Gastroesophageal sphincter (tissue), 4 donors: ENCODE results near the gene MUC5B. TPM values are rescaled to one million over a fixed set of nuclear protein-coding genes. Genes with fewer than 3 reads are reported as not detected.
"Not testable (repeated sequence)": the region's sequence is repeated elsewhere in the genome, so short reads cannot be mapped to it uniquely, and the experiment has no call there.

Source experiments
- ATAC-seq: fragments of 150-250 bp; one replicate; pipeline ENCODE4 v1.9.1; 2016; ENCODE audit warnings: mild to moderate bottlenecking, moderate library complexity
- H3K27ac ChIP-seq, 4 donors: fragments of 200-600 bp; sonication (generic) in 3 of 4; 1 replicate in 3 of 4; 2 replicates in 1 of 4; pipeline ENCODE4 v1.5.1; 2016 to 2019
- H3K27me3 ChIP-seq: fragments of 200-600 bp; sonication (generic); one replicate; pipeline ENCODE4 v1.5.1; 2019
- H3K36me3 ChIP-seq, 2 donors: fragments of 200-600 bp; sonication (generic); one replicate each; pipeline ENCODE4 v1.5.1; 2019; ENCODE audit warnings: control low read depth in 1 of 2
- H3K4me1 ChIP-seq, 3 donors: fragments of 200-600 bp; sonication (generic); 1 replicate in 2 of 3; 2 replicates in 1 of 3; pipeline ENCODE4 v1.5.1; 2016 to 2019; ENCODE audit warnings: control low read depth in 2 of 3
- H3K4me3 ChIP-seq, 2 donors: fragments of 200-600 bp; sonication (generic); one replicate each; pipeline ENCODE4 v1.5.1; 2019; ENCODE audit warnings: mild to moderate bottlenecking in 1 of 2, moderate library complexity in 1 of 2
- H3K9me3 ChIP-seq, 3 donors: fragments of 200-600 bp; sonication (generic); one replicate each; pipeline ENCODE4 v1.5.1; 2017 to 2019; ENCODE audit warnings: control low read depth in 2 of 3
- EP300 ChIP-seq: sonication (generic); formaldehyde crosslinking; IDR thresholded peaks from one replicate; pipeline ENCODE4 v1.6.1; 2017; ENCODE audit warnings: antibody characterized with exemption, mild to moderate bottlenecking
- POLR2A ChIP-seq, 2 donors: fragments of 450-650 bp; IDR thresholded peaks; one replicate each; pipeline ENCODE4 v1.6.1; 2017; ENCODE audit warnings: antibody characterized with exemption in 2 of 2, mild to moderate bottlenecking in 2 of 2, moderate library complexity in 1 of 2
- POLR2AphosphoS5 ChIP-seq: sonication (generic); formaldehyde crosslinking; IDR thresholded peaks from one replicate; pipeline ENCODE4 v1.6.1; 2017; ENCODE audit warnings: antibody characterized with exemption
- WGBS, 2 donors: methylation state at CpG; one replicate each; pipeline ENCODE4 v1.1.5; 2018; ENCODE audit warnings: low coverage in 1 of 2; 5-methylcytosine and 5-hydroxymethylcytosine counted together
- total RNA-seq, 4 donors: library from RNA; depleted of rRNA; stranded (reverse); fragments of >200 nt; gene quantifications; one replicate each; pipeline ENCODE4 v1.1.0, GENCODE V29; 2016
- TF ChIP-seq, protein P1 (sequence below), 4 experiments: fragments of 200-600 bp in 2 of 4; fragments of 450-650 bp in 2 of 4; sonication (generic) in 1 of 4; IDR thresholded peaks; one replicate each; pipeline ENCODE4 v1.5.1; 2017 to 2019; ENCODE audit warnings: antibody characterized with exemption in 4 of 4, mild to moderate bottlenecking in 2 of 4, moderate library complexity in 2 of 4

The MUC5B gene
- total RNA-seq, 4 donors from 2014 or later: 0.13 to 199 (median 0.60) TPM

DNA sequence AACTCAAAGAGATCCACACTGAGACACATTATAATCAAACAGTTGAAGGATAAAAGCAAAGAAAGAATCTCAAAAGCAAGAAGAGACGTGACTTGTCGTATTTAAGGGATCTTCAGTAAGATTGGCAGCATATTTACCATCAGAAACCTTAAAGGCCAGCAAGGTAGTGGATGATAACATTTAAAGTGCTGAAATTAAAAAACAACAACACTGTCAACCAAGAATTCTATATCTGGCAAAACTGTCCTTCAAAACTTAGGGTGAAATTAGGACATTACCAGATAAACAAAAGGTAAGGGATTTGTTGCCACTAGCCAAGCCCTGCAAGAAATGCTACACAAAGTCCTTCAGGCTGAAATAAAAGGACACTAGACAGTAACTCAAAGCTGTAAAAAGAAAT, 11.0 kb upstream of the MUC5B start:
- TF ChIP-seq POLR2AphosphoS5: no peak
- TF ChIP-seq, protein P1, sequence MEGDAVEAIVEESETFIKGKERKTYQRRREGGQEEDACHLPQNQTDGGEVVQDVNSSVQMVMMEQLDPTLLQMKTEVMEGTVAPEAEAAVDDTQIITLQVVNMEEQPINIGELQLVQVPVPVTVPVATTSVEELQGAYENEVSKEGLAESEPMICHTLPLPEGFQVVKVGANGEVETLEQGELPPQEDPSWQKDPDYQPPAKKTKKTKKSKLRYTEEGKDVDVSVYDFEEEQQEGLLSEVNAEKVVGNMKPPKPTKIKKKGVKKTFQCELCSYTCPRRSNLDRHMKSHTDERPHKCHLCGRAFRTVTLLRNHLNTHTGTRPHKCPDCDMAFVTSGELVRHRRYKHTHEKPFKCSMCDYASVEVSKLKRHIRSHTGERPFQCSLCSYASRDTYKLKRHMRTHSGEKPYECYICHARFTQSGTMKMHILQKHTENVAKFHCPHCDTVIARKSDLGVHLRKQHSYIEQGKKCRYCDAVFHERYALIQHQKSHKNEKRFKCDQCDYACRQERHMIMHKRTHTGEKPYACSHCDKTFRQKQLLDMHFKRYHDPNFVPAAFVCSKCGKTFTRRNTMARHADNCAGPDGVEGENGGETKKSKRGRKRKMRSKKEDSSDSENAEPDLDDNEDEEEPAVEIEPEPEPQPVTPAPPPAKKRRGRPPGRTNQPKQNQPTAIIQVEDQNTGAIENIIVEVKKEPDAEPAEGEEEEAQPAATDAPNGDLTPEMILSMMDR (IDR thresholded peaks at IDR 0.05): no peak
- TF ChIP-seq POLR2A (IDR thresholded peaks at IDR 0.05): no peak
- TF ChIP-seq EP300: no peak
- H3K9me3 ChIP-seq: peaks cover 0 to 44% (median 0%) of the 10 kb centered on the region in 3 donors
- no peak overlapping the region for H3K4me3 ChIP-seq
- no peak overlapping the region for H3K27ac ChIP-seq
- 62 to 77% methylated on average over 2 of the region's 2 CpGs for WGBS, 2 donors
- H3K4me1 ChIP-seq: no peaks in the 10 kb centered on the region
- H3K36me3 ChIP-seq: no peaks in the 10 kb centered on the region
- H3K27me3 ChIP-seq: no peaks in the 10 kb centered on the region
- no peak for ATAC-seq

DNA sequence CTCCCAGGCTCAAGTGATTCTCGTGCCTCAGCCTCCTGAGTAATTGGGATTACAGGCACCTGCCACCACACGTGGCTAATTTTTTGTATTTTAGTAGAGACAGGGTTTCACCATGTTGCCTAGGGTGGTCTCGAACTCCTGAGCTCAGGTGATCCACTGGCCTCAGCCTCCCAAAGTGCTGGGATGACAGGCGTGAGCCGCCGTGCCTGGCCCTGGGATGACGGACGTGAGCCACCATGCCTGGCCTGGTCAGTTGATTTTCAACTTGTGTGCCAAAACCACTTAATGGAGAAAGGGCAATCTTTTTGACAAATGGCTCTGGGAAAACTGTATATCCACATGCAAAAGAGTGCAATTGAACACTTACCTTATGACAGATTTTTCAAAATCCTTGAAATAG, 7.0 kb upstream of the MUC5B start:
- WGBS, 2 donors: 60 to 100% methylated on average over 1 to 2 of the region's 8 CpGs
- H3K4me1 ChIP-seq, H3K27ac ChIP-seq, ATAC-seq, H3K36me3 ChIP-seq, H3K4me3 ChIP-seq: not testable (repeated sequence)
- Histone ChIP-seq H3K27me3 (peaks cover 28% of the 10 kb centered on the region), H3K9me3 (peaks cover 0 to 32% (median 0%) of the 10 kb centered on the region in 3 donors)

DNA sequence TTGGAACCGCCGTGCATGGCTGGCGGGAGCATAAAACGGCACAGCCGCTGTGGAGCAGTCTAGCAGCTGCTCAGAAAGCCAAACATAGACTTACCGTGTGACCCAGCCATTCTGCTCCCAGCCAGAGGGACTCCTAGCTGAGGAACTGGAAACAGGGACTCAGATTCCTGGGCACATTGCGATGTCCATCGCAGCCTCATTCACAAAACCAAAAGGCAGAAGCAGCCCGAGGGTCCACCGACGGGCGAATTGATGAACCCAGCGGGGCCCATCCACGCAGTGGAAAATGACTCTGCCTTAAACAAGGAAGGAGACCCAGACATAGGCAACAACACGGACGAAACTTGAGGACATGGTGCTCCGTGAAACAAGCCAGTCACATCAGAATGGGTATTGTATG, 5.7 kb upstream of the MUC5B start:
- WGBS, 2 donors: 74 to 95% methylated on average over 3 to 15 of the region's 17 CpGs
- ATAC-seq: no peak
- H3K9me3 ChIP-seq: peaks cover 0 to 19% (median 0%) of the 10 kb centered on the region in 3 donors
- TF ChIP-seq, protein P1 (IDR thresholded peaks at IDR 0.05): no peak
- TF ChIP-seq POLR2A (IDR thresholded peaks at IDR 0.05): no peak
- TF ChIP-seq EP300: no peak
- no peak for TF ChIP-seq POLR2AphosphoS5
- H3K36me3 ChIP-seq: no peaks in the 10 kb centered on the region
- H3K27ac ChIP-seq: no peak overlapping the region
- peaks cover 41% of the 10 kb centered on the region for H3K27me3 ChIP-seq
- no peaks in the 10 kb centered on the region for H3K4me1 ChIP-seq
- H3K4me3 ChIP-seq: no peak overlapping the region

DNA sequence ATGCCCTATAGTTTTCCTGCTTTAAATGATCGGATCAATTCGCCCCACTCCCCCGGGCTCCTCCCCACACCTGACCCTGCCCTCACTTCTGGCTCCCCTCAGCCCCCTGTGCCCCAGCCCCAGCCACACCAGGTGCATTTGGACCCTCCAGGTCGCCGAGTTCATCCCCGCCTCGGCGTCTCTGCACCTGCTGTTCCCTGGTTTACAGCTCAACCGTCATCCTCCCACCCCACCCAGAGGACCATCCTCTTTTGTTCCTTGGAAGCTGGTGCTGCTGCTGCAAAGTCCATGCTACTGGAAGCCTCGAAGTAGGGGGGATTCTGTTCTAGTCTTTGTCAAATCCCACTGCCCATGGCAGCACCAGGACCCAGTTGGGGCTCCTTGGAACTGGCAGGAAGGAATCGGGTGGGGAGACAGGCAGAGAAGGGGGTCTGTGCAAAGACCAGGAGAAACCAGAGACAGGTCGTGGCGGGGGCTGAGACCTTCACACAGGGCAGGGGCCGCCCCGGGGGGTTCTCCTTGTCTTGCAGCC, 4.5 kb upstream of the MUC5B start:
- Histone ChIP-seq H3K4me1 (no peaks in the 10 kb centered on the region), H3K27ac (no peak overlapping the region), H3K4me3 (no peak overlapping the region), H3K36me3 (no peaks in the 10 kb centered on the region), H3K9me3 (peaks cover 0 to 7% (median 0%) of the 10 kb centered on the region in 3 donors), H3K27me3 (peaks cover 53% of the 10 kb centered on the region)
- 61 to 72% methylated on average over 3 to 12 of the region's 15 CpGs for WGBS, 2 donors
- ATAC-seq: no peak
- no peak for TF ChIP-seq EP300
- no peak for TF ChIP-seq POLR2A (IDR thresholded peaks at IDR 0.05)
- TF ChIP-seq, protein P1 (IDR thresholded peaks at IDR 0.05): no peak
- no peak for TF ChIP-seq POLR2AphosphoS5

DNA sequence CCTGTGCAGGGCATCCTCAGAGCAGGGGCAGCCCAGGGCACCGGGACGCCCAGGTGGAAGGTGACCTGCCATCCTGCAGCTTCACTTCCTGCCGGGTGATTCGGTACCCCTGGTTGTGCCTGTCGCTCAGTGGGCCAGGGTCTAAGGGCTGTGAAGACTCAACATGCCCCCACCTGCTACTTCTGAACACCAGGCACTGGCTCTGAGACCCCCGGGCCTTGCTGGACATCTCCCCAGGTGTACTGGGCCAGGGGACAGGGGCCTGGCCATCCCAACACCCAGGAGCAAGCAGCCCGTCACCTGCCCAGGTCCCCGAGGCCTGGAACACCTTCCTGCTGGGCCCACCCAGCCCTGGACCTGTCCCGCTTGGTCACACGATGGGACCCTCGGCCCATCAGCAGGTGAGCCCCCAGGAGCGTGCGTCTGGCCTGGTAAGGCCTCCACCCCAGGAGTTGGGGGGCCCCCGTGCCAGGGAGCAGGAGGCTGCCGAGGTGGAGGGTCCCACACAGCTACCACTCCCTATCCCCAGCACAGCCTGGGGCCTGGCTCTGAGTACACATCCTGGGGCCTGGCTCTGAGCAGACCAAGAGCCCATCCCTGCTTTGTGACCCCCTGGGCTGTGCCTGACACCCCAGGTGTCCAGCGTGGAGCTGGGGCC, 3.9 kb upstream of the MUC5B start:
- no peak for TF ChIP-seq POLR2A (IDR thresholded peaks at IDR 0.05)
- no peak for TF ChIP-seq POLR2AphosphoS5
- no peak for TF ChIP-seq EP300
- TF ChIP-seq, protein P1 (IDR thresholded peaks at IDR 0.05): no peak
- 20% methylated on average over 1 of the region's 16 CpGs; no CpG with 5 or more reads in 1 of the 2 donors for WGBS, 2 donors
- H3K27me3 ChIP-seq: peaks cover 59% of the 10 kb centered on the region
- no peaks in the 10 kb centered on the region for H3K36me3 ChIP-seq
- no peak overlapping the region for H3K27ac ChIP-seq
- H3K9me3 ChIP-seq: peaks cover 0 to 5% (median 0%) of the 10 kb centered on the region in 3 donors
- no peaks in the 10 kb centered on the region for H3K4me1 ChIP-seq
- no peak overlapping the region for H3K4me3 ChIP-seq
- no peak for ATAC-seq
